GM19324 (cell line): Measurements from ENCODE around the gene CYB5D1.
"Not testable (repeated sequence)": the region's sequence is repeated elsewhere in the genome, so short reads cannot be mapped to it uniquely, and the experiment has no call there.

ENCODE experiments used
- ATAC-seq: cut with Tn5 transposase; IDR thresholded peaks from one replicate; pipeline ENCODE4 v1.9.1; 2021; ENCODE audit warnings: mild to moderate bottlenecking, moderate library complexity; ENCODE audit not compliant: unreplicated experiment, low FRiP score

The CYB5D1 gene

GRCh38 chr17:7854851-7855659 lies 2.7 kb upstream of the CYB5D1 start, which contains the start of gene TMEM88:
Gene TMEM88 (plus strand): TSS chr17:7855066. CDS start chr17:7855075, 9 bp downstream.
- ATAC-seq = no peak

GRCh38 chr17:7855660-7856010 lies 2.2 kb upstream of the CYB5D1 start:
- no peak for ATAC-seq

GRCh38 chr17:7856011-7856810 lies 1.6 kb upstream of the CYB5D1 start:
- no peak for ATAC-seq

- peak; percentile 79 for ATAC-seq
Measured at GRCh38 chr17:7856811-7857712, 741 bp upstream of the CYB5D1 start, which contains the start of gene NAA38. Gene NAA38 (minus strand): TSS chr17:7857559. CDS start chr17:7857463, 96 bp downstream.

- no peak for ATAC-seq
Measured at GRCh38 chr17:7858522-7858810, 663 bp downstream of the CYB5D1 start.

- ATAC-seq = no peak
Measured at GRCh38 chr17:7859028-7859427, 1.2 kb downstream of the CYB5D1 start.

- ATAC-seq = no peak
Measured at GRCh38 chr17:7862692-7863437, 5.1 kb downstream of the CYB5D1 start.

GRCh38 chr17:7864384-7864783 lies 6.6 kb downstream of the CYB5D1 start:
- ATAC-seq = not testable (repeated sequence)

- no peak for ATAC-seq
Measured at GRCh38 chr17:7864995-7865650, 7.3 kb downstream of the CYB5D1 start.

- ATAC-seq = no peak
Measured at GRCh38 chr17:7867881-7868329, 10.1 kb downstream of the CYB5D1 start.

- no peak for ATAC-seq
Measured at GRCh38 chr17:7873051-7873450, 15.2 kb downstream of the CYB5D1 start.

- no peak for ATAC-seq
Measured at GRCh38 chr17:7875804-7876370, 18.1 kb downstream of the CYB5D1 start.

- ATAC-seq = no peak
Measured at GRCh38 chr17:7878234-7878633, 20.4 kb downstream of the CYB5D1 start.

- ATAC-seq = no peak
Measured at GRCh38 chr17:7880076-7880868, 22.5 kb downstream of the CYB5D1 start.

GRCh38 chr17:7881276-7882054 lies 23.7 kb downstream of the CYB5D1 start:
- no peak for ATAC-seq

GRCh38 chr17:7882068-7882467 lies 24.3 kb downstream of the CYB5D1 start:
- no peak for ATAC-seq

GRCh38 chr17:7882629-7883028 lies 24.8 kb downstream of the CYB5D1 start:
- ATAC-seq = no peak
